ENCODE measurements around the gene ELMO3. TPM values are rescaled to one million over a fixed set of nuclear protein-coding genes. Genes with fewer than 3 reads are reported as not detected.

Gene ELMO3
- total and polyA plus RNA-seq, 2 of the 13 experiments (the other 11 are each of a cell fraction or from before 2014, with no cell fraction given): 2.6 to 4.0 TPM

GRCh38 chr16:67246081-67246755 is 47.3 kb downstream of the ELMO3 start (continued):
- TF ChIP-seq NFAT5 (CRISPR knock-in tag; IDR thresholded peaks at IDR 0.05): 0 out of 2 replicates have a peak, but pooled peaks have one; percentile 39
- TF ChIP-seq ZNF20 (CRISPR knock-in tag; IDR thresholded peaks at IDR 0.05): no peak
- TF ChIP-seq NR2F6 (IDR thresholded peaks at IDR 0.05): peak; percentile 87
- TF ChIP-seq NR2F6 (CRISPR knock-in tag; IDR thresholded peaks at IDR 0.05): peak; percentile 97
- TF ChIP-seq, protein P1, sequence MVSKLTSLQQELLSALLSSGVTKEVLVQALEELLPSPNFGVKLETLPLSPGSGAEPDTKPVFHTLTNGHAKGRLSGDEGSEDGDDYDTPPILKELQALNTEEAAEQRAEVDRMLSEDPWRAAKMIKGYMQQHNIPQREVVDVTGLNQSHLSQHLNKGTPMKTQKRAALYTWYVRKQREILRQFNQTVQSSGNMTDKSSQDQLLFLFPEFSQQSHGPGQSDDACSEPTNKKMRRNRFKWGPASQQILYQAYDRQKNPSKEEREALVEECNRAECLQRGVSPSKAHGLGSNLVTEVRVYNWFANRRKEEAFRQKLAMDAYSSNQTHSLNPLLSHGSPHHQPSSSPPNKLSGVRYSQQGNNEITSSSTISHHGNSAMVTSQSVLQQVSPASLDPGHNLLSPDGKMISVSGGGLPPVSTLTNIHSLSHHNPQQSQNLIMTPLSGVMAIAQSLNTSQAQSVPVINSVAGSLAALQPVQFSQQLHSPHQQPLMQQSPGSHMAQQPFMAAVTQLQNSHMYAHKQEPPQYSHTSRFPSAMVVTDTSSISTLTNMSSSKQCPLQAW (CRISPR knock-in tag; IDR thresholded peaks at IDR 0.05): peak; percentile 89
- TF ChIP-seq, protein P2, sequence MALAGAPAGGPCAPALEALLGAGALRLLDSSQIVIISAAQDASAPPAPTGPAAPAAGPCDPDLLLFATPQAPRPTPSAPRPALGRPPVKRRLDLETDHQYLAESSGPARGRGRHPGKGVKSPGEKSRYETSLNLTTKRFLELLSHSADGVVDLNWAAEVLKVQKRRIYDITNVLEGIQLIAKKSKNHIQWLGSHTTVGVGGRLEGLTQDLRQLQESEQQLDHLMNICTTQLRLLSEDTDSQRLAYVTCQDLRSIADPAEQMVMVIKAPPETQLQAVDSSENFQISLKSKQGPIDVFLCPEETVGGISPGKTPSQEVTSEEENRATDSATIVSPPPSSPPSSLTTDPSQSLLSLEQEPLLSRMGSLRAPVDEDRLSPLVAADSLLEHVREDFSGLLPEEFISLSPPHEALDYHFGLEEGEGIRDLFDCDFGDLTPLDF (CRISPR knock-in tag; IDR thresholded peaks at IDR 0.05): peak; percentile 78; the same call in 1 of the 2 replicates
- no peak; the same call in 1 of the 2 replicates for TF ChIP-seq MEIS1 (CRISPR knock-in tag; IDR thresholded peaks at IDR 0.05; ENCODE audit: borderline replicate concordance)
- TF ChIP-seq, protein P3, sequence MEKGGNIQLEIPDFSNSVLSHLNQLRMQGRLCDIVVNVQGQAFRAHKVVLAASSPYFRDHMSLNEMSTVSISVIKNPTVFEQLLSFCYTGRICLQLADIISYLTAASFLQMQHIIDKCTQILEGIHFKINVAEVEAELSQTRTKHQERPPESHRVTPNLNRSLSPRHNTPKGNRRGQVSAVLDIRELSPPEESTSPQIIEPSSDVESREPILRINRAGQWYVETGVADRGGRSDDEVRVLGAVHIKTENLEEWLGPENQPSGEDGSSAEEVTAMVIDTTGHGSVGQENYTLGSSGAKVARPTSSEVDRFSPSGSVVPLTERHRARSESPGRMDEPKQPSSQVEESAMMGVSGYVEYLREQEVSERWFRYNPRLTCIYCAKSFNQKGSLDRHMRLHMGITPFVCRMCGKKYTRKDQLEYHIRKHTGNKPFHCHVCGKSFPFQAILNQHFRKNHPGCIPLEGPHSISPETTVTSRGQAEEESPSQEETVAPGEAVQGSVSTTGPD (CRISPR knock-in tag; IDR thresholded peaks at IDR 0.05): no peak
- TF ChIP-seq MNT (IDR thresholded peaks at IDR 0.05): peak; percentile 56; the same call in 1 of the 2 replicates
- TF ChIP-seq THRA (CRISPR knock-in tag; IDR thresholded peaks at IDR 0.05; ENCODE audit: borderline replicate concordance): peak; percentile 80
- TF ChIP-seq SRF (IDR thresholded peaks at IDR 0.05; ENCODE audit: low read depth, low read length): no peak
- peak; percentile 95 for TF ChIP-seq HOXA3 (CRISPR knock-in tag; IDR thresholded peaks at IDR 0.05)
- no peak for TF ChIP-seq HOXA7 (CRISPR knock-in tag; IDR thresholded peaks at IDR 0.05)
- TF ChIP-seq SETDB1 (CRISPR knock-in tag; IDR thresholded peaks at IDR 0.05; ENCODE audit: borderline replicate concordance): no peak
- peak; percentile 64; the same call in 1 of the 2 replicates for TF ChIP-seq ZNF550 (CRISPR knock-in tag; IDR thresholded peaks at IDR 0.05; ENCODE audit: borderline replicate concordance)
- TF ChIP-seq GZF1 (CRISPR knock-in tag; IDR thresholded peaks at IDR 0.05): peak; percentile 58; the same call in 1 of the 2 replicates

All from HepG2 (cell line).